H1 (cell line): ENCODE measurements around the gene PLPPR1. TPM values are rescaled to one million over a fixed set of nuclear protein-coding genes. Genes with fewer than 3 reads are reported as not detected.

ENCODE experiments used
- JUN ChIP-seq: IDR thresholded peaks from 2 replicates; pipeline ENCODE4 v1.6.1; 2011; ENCODE audit warnings: low read depth, mild to moderate bottlenecking, improper control_type of control experiment, low read length
- KDM5A ChIP-seq: fragments of 200-600 bp; IDR thresholded peaks from 2 replicates; pipeline ENCODE4 v1.7.1; 2012; ENCODE audit warnings: mild to moderate bottlenecking, low read length, inconsistent platforms, mixed read lengths
- POLR2AphosphoS5 ChIP-seq: IDR thresholded peaks from 2 replicates; pipeline ENCODE4 v1.6.1; 2011; ENCODE audit warnings: low read depth, low read length
- RXRA ChIP-seq: IDR thresholded peaks from 2 replicates; pipeline ENCODE4 v1.6.1; 2011; ENCODE audit warnings: low read depth, mild to moderate bottlenecking, low read length, moderate library complexity; ENCODE audit not compliant: insufficient read depth
- polyA plus RNA-seq, 7 experiments: library from polyadenylated mRNA; depleted of rRNA in 3 of 7; stranded (reverse) in 5 of 7; unstranded in 2 of 7; fragments of >200 nt in 5 of 7; fragments of 200-250 nt in 2 of 7; gene quantifications; 1 replicate in 5 of 7; 2 replicates in 1 of 7; 4 replicates in 1 of 7; pipeline versions ENCODE4 v1.2.1 to v1.2.3, GENCODE V29; 2011 to 2013; ENCODE audit warnings: missing spikeins in 2 of 7, mixed read lengths in 2 of 7
- total RNA-seq: library from RNA; stranded (reverse); fragmentation: NEBNext Ultra II Directional; extraction: Animal tissue kit (Norgen Biotek cat#: 25700); gene quantifications from 2 replicates; pipeline ENCODE4 v1.2.1, GENCODE V29; 2021

The PLPPR1 gene
- total and polyA plus RNA-seq, 2 of the 8 experiments (the other 6 are each of a cell fraction or from before 2014, with no cell fraction given): 1.4 to 1.8 TPM

GRCh38 chr9:101333490-101333889 is 305.0 kb downstream of the PLPPR1 start (continued):
- no peak for TF ChIP-seq RXRA
- TF ChIP-seq JUN: no peak
- no peak for TF ChIP-seq POLR2AphosphoS5
- TF ChIP-seq KDM5A: no peak
